Mucosa of descending colon (tissue), 3 donors: ENCODE data around the gene OSBPL2. TPM values are rescaled to one million over a fixed set of nuclear protein-coding genes. Genes with fewer than 3 reads are reported as not detected.

Experiments
- ATAC-seq: fragments of 200-7000 bp; cut with Tn5 transposase; one replicate; pipeline ENCODE4 v1.9.1; 2020; ENCODE audit warnings: mild to moderate bottlenecking, moderate library complexity
- DNase-seq, 3 donors: peaks; one replicate each; pipeline ENCODE4 v3.0.0-alpha.2; 2020
- H3K36me3 ChIP-seq: fragments of 200-600 bp; one replicate; pipeline ENCODE4 v1.8.0; 2021; ENCODE audit warnings: low read depth, mild to moderate bottlenecking
- H3K4me1 ChIP-seq: fragments of 200-600 bp; one replicate; pipeline ENCODE4 v1.8.0; 2021; ENCODE audit warnings: low read depth, mild to moderate bottlenecking
- H3K4me3 ChIP-seq: fragments of 200-600 bp; one replicate; pipeline ENCODE4 v1.8.0; 2021; ENCODE audit warnings: mild to moderate bottlenecking
- H3K9me3 ChIP-seq: fragments of 200-600 bp; one replicate; pipeline ENCODE4 v1.8.0; 2021; ENCODE audit warnings: mild to moderate bottlenecking
- CTCF ChIP-seq: fragments of 200-600 bp; IDR thresholded peaks from one replicate; pipeline ENCODE4 v1.8.0; 2022; ENCODE audit warnings: antibody characterized with exemption, mild to moderate bottlenecking
- intact Hi-C, 2 donors: fragments of 100-400 bp; cut with DNase I in 1 of 2; cut with micrococcal nuclease in 1 of 2; formaldehyde crosslinking; loops; one replicate each; pipeline versions ENCODE4 v1.11.0 to v1.11.1; 2022; cut with DNase I, micrococcal nuclease
- total RNA-seq, 3 donors: library from RNA; stranded (reverse); fragmentation: NEBNext Ultra II Directional in 2 of 3; extraction: Animal tissue kit (Norgen Biotek cat#: 25700) in 2 of 3; gene quantifications; one replicate each; pipeline versions ENCODE4 v1.2.1 to v1.2.4, GENCODE V29; 2021 to 2023
- donor health status: DM: no; HTN: no; CAD: no; lungs with moderate emphysema.
- donor health status: DM: no; HTN: no; CAD: no.
- donor health status: DM: no; HTN: yes; CAD: no.

Gene OSBPL2
- total RNA-seq, 3 donors from 2014 or later = 87.0 to 111 (median 91.6) TPM

- no peaks in the 10 kb centered on the region for H3K9me3 ChIP-seq
- H3K4me3 ChIP-seq = no peak overlapping the region
- TF ChIP-seq CTCF = no peak
- intact Hi-C loops = no loop called here
- no peaks in the 10 kb centered on the region for H3K36me3 ChIP-seq
- ATAC-seq = no peak
- DNase-seq = no peak
- peaks cover 3% of the 10 kb centered on the region for H3K4me1 ChIP-seq
These were observed 14.1 kb downstream of the OSBPL2 start for GRCh38 chr20:62252342-62252966.

- H3K4me3 ChIP-seq = no peak overlapping the region
- no peak for DNase-seq
- peak; percentile 19 for ATAC-seq
- peaks cover 3% of the 10 kb centered on the region for H3K4me1 ChIP-seq
- H3K36me3 ChIP-seq = no peaks in the 10 kb centered on the region
- no peaks in the 10 kb centered on the region for H3K9me3 ChIP-seq
- intact Hi-C loops = no loop called here
- no peak for TF ChIP-seq CTCF
These were observed 15.1 kb downstream of the OSBPL2 start for GRCh38 chr20:62253398-62253797.

- Histone ChIP-seq H3K4me1 (peaks cover 1% of the 10 kb centered on the region), H3K36me3 (no peaks in the 10 kb centered on the region)
- TF ChIP-seq CTCF = no peak
These were observed 15.9 kb downstream of the OSBPL2 start for GRCh38 chr20:62254021-62254724.

GRCh38 chr20:62255976-62256375 is 17.7 kb downstream of the OSBPL2 start:
- no peaks in the 10 kb centered on the region for H3K36me3 ChIP-seq
- intact Hi-C loops = no loop called here
- H3K9me3 ChIP-seq = no peaks in the 10 kb centered on the region
- H3K4me3 ChIP-seq = no peak overlapping the region
- no peak for TF ChIP-seq CTCF
- no peaks in the 10 kb centered on the region for H3K4me1 ChIP-seq
- ATAC-seq (no peak), DNase-seq (no peak)

More at GRCh38 chr20:62254021-62254724, 15.9 kb downstream of the OSBPL2 start:
- Histone ChIP-seq H3K4me3 (no peak overlapping the region), H3K9me3 (no peaks in the 10 kb centered on the region)
- intact Hi-C loops = no loop called here
- ATAC-seq (no peak), DNase-seq (no peak)

GRCh38 chr20:62258499-62259293 is 20.4 kb downstream of the OSBPL2 start:
- Histone ChIP-seq H3K4me1 (no peaks in the 10 kb centered on the region), H3K36me3 (no peaks in the 10 kb centered on the region), H3K9me3 (no peaks in the 10 kb centered on the region), H3K4me3 (no peak overlapping the region)
- ATAC-seq (peak; percentile 33), DNase-seq (no peak)
- intact Hi-C loops = no loop called here
- no peak for TF ChIP-seq CTCF
